Erythroblast (primary cell): ENCODE results near the gene ABR.
A peak's percentile ranks its signal among the peaks of the same experiment; 100 is the strongest.
"Not testable (repeated sequence)": the region's sequence is repeated elsewhere in the genome, so short reads cannot be mapped to it uniquely, and the experiment has no call there.

Experiments used
- DNase-seq, 2 experiments: peaks; one replicate each; lab custom pipeline; 2025; lab: John Stamatoyannopoulos, UW
- GATA1 ChIP-seq: IDR thresholded peaks from 2 replicates; pipeline ENCODE4 v1.6.1; 2011; ENCODE audit warnings: low read depth, mild to moderate bottlenecking, control low read depth, low read length, moderate library complexity
- POLR2A ChIP-seq: IDR thresholded peaks from 2 replicates; pipeline ENCODE4 v1.6.1; 2011; ENCODE audit warnings: mild to moderate bottlenecking, low read length

ABR gene

DNA sequence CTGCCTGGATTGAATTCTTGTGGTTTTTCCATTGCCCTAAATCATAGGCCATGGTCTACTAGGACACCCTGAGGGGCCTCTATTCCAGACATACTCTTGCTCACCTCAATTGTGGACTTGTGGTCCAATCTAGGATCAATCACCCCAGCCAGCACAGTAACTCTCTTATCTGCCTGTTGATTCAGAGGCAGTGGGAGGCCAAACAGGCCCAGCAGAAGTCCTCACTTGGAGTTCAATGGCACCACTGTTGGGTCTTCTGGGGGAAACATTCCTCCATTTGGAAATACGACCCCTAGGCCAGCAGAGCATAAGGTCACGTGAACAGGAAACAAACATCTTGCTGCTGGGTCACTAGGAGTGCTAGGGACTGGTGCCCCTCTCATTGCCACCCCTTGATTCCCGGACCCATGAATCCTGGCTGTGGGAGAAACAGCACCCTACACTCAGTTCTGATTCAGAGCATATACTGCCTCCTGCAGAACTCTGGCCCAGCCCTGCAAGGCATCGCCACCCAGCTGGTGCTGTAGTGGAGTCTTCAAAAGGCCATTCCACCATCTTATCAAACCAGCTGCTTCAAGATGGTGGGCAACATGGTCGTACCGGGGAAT is 193.4 kb downstream of the ABR start:
- no peak for DNase-seq
- no peak for TF ChIP-seq GATA1
- no peak for TF ChIP-seq POLR2A

- DNase-seq = no peak
- TF ChIP-seq GATA1 = no peak
- no peak for TF ChIP-seq POLR2A
Measured at GRCh38 chr17:983921-984320, 195.9 kb downstream of the ABR start.

- DNase-seq = no peak
- no peak for TF ChIP-seq GATA1
- no peak for TF ChIP-seq POLR2A
Measured at GRCh38 chr17:981292-981658, 198.5 kb downstream of the ABR start.

DNA sequence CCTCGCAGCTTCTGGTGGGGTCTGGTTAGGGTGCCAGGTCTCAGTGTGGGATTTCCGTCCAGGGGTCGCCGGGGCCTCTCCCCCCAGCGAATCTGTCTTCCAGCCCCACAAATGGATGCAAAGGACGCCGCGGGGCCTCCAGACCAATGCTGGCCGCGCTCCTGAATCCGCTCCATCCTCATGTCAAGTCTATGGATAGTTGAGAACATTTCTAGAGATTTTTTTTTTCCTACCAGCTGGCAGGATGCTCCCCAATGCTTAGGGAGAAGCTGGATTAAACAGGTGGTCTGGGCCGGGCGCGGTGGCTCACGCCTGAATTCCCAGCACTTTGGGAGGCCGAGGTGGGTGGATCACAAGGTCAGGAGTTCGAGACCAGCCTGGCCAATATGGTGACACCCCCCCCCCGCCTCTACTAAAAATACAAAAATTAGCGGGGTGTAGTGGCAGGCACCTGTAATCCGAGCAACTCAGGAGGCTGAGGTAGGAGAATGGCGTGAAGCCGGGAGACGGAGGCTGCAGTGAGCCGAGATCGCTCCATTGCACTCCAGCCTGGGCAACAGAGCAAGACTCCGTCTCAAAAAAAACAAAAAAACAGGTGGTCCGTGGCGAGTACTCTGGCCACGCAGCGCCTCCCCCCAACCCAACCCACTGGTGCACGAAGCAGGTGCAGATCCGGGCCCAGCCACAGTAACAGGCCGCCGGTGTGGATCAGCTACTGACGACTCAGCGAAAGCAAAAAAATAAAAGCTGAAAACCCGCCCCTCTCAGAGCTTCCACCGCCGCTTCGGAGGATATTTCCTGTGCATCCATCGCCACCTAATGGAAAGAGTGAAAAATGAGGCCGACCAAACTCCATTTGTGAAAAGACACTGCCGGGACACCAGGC is 199.1 kb downstream of the ABR start:
- peak; percentile 84 to 88 for DNase-seq

DNA sequence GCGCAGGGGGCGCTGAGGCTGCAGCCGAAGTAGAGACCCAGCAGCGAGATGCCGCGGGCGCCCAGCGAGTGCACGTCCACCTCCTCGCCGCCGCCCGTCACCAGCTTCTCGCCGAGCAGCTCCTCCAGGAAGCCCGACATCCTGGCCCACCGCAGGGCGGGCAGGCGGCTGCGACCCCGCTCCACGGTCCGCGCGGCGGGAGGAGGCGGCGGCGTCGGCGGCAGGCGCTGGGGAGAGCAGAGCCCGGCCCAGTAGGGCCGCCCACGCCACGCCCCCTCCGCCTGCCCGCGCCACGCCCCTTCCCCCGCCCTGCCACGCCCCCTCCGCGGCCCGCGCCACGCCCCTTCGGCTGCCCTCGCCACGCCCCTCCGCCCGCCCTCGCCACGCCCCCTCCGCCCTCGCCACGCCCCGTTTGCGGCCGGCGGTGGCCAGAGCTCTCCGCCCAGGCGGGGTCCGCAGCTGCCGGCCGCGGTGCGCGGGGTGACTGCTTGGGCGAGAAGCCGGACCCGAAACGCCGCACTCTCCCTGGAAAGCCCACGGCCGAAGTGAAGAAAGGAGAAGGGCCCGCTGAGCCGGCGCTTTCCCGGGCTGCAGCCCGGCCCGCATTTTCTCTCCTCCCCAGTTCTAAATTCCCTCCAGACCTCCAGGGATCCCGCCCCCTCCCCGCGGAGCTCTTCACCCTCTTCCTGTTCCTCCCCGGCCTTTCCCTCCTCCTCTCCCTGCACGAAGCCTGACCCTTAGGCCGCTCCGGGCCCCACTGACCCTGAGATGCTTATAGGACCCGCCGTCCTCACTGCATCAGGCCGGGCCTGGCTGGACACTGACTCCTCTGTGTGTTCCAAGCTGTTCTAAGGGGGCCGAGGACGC is 200.0 kb downstream of the ABR start, which contains the start of gene NXN:
TSS of gene NXN (minus strand) at position 238 of the 867 bp plus-strand sequence.
- TF ChIP-seq GATA1 = no peak
- no peak for TF ChIP-seq POLR2A
- peak; percentile 84 to 93 for DNase-seq

More for the DNA sequence above, 199.1 kb downstream of the ABR start:
- TF ChIP-seq POLR2A (no peak), GATA1 (no peak)

DNA sequence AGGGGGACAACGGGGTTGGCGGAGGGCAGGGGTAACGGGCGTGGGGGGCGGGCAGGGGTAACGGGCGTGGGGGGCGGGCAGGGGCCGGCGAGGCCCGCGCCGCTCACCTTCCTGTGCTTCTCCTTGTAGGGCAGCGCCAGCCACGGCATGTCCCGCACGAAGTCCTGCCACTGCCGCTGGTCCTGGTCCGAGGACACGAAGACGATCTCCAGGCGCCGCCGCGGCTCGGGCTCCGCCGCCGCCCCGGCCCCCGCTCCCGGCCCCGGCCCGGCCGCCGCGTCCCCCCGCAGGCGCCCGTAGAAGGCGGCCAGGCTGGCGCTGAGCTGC is 200.6 kb downstream of the ABR start:
- DNase-seq = no peak

GRCh38 chr17:978103-979093 is 201.4 kb downstream of the ABR start:
- no peak for TF ChIP-seq GATA1
- DNase-seq = no peak

More for the DNA sequence above, 200.6 kb downstream of the ABR start:
- TF ChIP-seq GATA1 = no peak
- no peak for TF ChIP-seq POLR2A

- DNase-seq = no peak
- TF ChIP-seq GATA1 (no peak), POLR2A (no peak)
Measured at GRCh38 chr17:977166-977565, 202.6 kb downstream of the ABR start.

GRCh38 chr17:976312-976711 is 203.5 kb downstream of the ABR start:
- TF ChIP-seq POLR2A (no peak), GATA1 (no peak)
- DNase-seq = no peak

GRCh38 chr17:975371-975915 is 204.3 kb downstream of the ABR start:
- no peak for TF ChIP-seq GATA1
- no peak for TF ChIP-seq POLR2A
- DNase-seq = no peak

DNA sequence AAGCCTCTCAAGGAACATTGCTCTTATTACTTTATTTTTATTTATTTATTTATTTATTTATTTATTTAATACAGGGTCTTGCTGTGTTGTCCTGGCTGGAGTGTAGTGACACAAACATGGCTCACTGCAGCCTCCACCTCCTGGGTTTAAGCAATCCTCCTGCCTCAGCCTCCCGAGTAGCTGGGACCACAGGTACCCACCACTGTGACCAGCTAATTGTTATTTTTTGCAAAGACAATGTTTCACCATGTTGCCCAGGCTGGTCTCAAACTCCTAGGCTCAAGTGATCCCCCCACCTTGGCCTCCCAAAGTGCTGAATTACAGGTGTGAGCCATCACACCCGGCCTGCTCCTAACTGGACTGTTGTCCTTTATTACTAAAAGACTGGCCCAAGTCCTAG is 205.0 kb downstream of the ABR start:
- not testable (repeated sequence) for DNase-seq

DNA sequence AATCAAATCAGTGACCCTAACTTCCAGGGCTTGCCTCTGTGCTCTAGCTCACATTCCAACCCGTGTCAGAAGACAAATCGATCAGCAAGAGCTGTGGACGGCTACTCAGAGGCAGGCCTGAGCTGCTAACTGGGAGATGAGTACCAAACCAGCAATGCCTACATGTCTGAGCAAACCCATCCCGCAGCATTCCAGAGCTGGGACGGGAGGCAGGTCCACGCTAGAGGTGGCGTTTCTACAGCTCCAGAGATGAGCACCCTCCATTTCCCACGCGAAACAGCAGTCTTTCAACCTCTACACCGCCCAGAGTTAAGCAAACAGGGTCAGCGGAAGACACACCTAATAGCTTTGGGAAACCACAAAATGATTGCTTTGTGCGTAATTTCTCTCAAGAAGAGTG is 206.7 kb downstream of the ABR start:
- TF ChIP-seq POLR2A (no peak), GATA1 (no peak)
- DNase-seq = no peak

- DNase-seq = not testable (repeated sequence)
Measured at GRCh38 chr17:971861-972260, 207.9 kb downstream of the ABR start.

DNA sequence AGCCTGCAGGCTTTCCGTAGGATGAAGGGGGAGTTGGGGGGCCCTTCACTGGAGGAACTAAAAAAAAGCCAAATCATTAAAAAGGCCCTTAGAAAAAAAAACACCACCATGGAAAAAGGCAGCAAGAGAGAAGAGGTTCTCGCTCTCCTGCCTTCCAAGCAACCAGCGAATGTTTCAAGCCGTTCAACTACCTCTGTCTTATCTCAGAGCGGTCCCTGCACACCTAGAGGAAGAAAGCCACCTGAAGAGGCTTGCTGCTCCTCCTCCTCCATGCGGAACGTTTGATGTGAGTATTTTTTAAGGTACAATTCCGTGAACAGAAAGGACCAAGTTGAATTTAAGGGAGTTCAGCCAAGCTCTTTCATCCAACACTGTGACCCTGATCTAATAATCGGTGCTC is 209.4 kb downstream of the ABR start:
- no peak for TF ChIP-seq POLR2A
- TF ChIP-seq GATA1 = no peak
- DNase-seq = no peak
